HL-60 (cell line): ENCODE measurements around the gene ZFAND6.
A peak's percentile ranks its signal among the peaks of the same experiment; 100 is the strongest.

ENCODE experiments used
- CTCF ChIP-seq: IDR thresholded peaks from one replicate; pipeline ENCODE4 v1.5.1; 2011; ENCODE audit warnings: low read length, control low read depth, inconsistent platforms; ENCODE audit not compliant: insufficient read depth
- GABPA ChIP-seq: IDR thresholded peaks from 2 replicates; pipeline ENCODE4 v1.6.1; 2012; ENCODE audit warnings: low read depth
- POLR2AphosphoS5 ChIP-seq: IDR thresholded peaks from 2 replicates; pipeline ENCODE4 v1.6.1; 2012; ENCODE audit warnings: low read depth
- REST ChIP-seq: IDR thresholded peaks from 2 replicates; pipeline ENCODE4 v1.6.1; 2012; ENCODE audit warnings: low read depth; ENCODE audit not compliant: insufficient replicate concordance
- SPI1 ChIP-seq: IDR thresholded peaks from 2 replicates; pipeline ENCODE4 v1.6.1; 2012; ENCODE audit warnings: low read depth, mild to moderate bottlenecking, borderline replicate concordance

- no peak for TF ChIP-seq CTCF
- TF ChIP-seq GABPA, result no peak
- no peak for TF ChIP-seq REST
- TF ChIP-seq POLR2AphosphoS5, result no peak
- peak; percentile 44; the same call in 1 of the 2 replicates for TF ChIP-seq SPI1
These were observed 47.3 kb upstream of the ZFAND6 start for GRCh38 chr15:80012060-80012726.
